ENCODE data around the gene NDOR1. TPM values are rescaled to one million over a fixed set of nuclear protein-coding genes. Genes with fewer than 3 reads are reported as not detected.

The NDOR1 gene
- total and polyA plus RNA-seq, 2 of the 8 experiments (the other 6 are each of a cell fraction or from before 2014, with no cell fraction given): 25.7 to 32.3 TPM

- CTCF ChIA-PET (ENCODE audit: partially characterized antibody): interaction anchor here (1.7 to 14.0 kb wide), 5 partner anchors 11 to 76 kb away, joined by 6 to 204 read pairs (median 16); partner anchors contain the start of genes CYSRT1, NDOR1, RNF208 and RNF224
- TF ChIP-seq CEBPB (IDR thresholded peaks at IDR 0.05; ENCODE audit: low read depth, low read length) (no peak), GTF2F1 (IDR thresholded peaks at IDR 0.05; ENCODE audit: borderline replicate concordance, low read depth, low read length) (no peak), USF2 (IDR thresholded peaks at IDR 0.05; ENCODE audit: low read length) (no peak), POU5F1 (IDR thresholded peaks at IDR 0.05; ENCODE audit: low read depth, low read length) (no peak), ATF3 (IDR thresholded peaks at IDR 0.05; ENCODE audit: insufficient read depth, low read depth, low read length) (no peak), NANOG (IDR thresholded peaks at IDR 0.05; ENCODE audit: insufficient read depth, low read depth, low read length, poor library complexity, severe bottlenecking) (no peak), HDAC6 (IDR thresholded peaks at IDR 0.05; ENCODE audit: low read depth, low read length) (no peak), RFX5 (IDR thresholded peaks at IDR 0.05; ENCODE audit: borderline replicate concordance, low read depth, low read length) (no peak), ATF2 (IDR thresholded peaks at IDR 0.05; ENCODE audit: low read length) (no peak), BACH1 (IDR thresholded peaks at IDR 0.05; ENCODE audit: low read length) (no peak)
These were observed 11.7 kb upstream of the NDOR1 start for GRCh38 chr9:137193771-137194170.

More at GRCh38 chr9:137193771-137194170, 11.7 kb upstream of the NDOR1 start:
- H3K14ac ChIP-seq (ENCODE audit: insufficient read length): no peak overlapping the region
- H4K5ac ChIP-seq (ENCODE audit: insufficient read length, low read depth, low read length): no peak overlapping the region
- H3K56ac ChIP-seq (replicated peaks; ENCODE audit: insufficient read length, low read depth, low read length): no peak overlapping the region
- H2AK5ac ChIP-seq (ENCODE audit: low read depth, low read length): no peak overlapping the region
- no peak overlapping the region for H2BK20ac ChIP-seq (ENCODE audit: low read length)
- H2BK12ac ChIP-seq (ENCODE audit: low read depth, low read length): no peak overlapping the region
- no peaks in the 10 kb centered on the region for H3K9me3 ChIP-seq (ENCODE audit: insufficient read depth in 2 of 2, low read depth in 1 of 2, low read length in 1 of 2)
- no peak overlapping the region for H3K18ac ChIP-seq (ENCODE audit: extremely low read depth, low read length)
- peaks cover 0 to 26% (median 11%) of the 10 kb centered on the region in 4 experiments; a peak in 6 of 7 replicates for H3K4me1 ChIP-seq (replicated peaks in 1 of 4; ENCODE audit: control insufficient read depth in 3 of 4, insufficient read depth in 4 of 4, low read length in 3 of 4)
- H4K20me1 ChIP-seq (replicated peaks in 1 of 2; ENCODE audit: control insufficient read depth in 1 of 2, insufficient read depth in 2 of 2, low read length in 2 of 2): peaks cover 15 to 33% of the 10 kb centered on the region in 2 experiments
- H2AFZ ChIP-seq (ENCODE audit: low read length): no peak overlapping the region
- H3K23ac ChIP-seq (ENCODE audit: insufficient read length): no peak overlapping the region
- H4K8ac ChIP-seq (ENCODE audit: extremely low read depth, insufficient read depth, low read length): no peak overlapping the region
- H2BK120ac ChIP-seq (replicated peaks; ENCODE audit: low read depth, low read length): no peak overlapping the region
- POLR2A ChIA-PET (ENCODE audit: partially characterized antibody): interaction anchor here (0.9 to 11.0 kb wide), 6 partner anchors 8 to 47 kb away, joined by 3 to 107 read pairs (median 4); partner anchors contain the start of genes NDOR1, TMEM203 and TUBB4B
- 97% methylated on average over 11 of the region's 14 CpGs; no CpG with 5 or more reads in 1 of the 2 experiments for WGBS, 2 experiments (ENCODE audit: extremely low coverage in 1 of 2, insufficient coverage in 1 of 2, insufficient read length in 1 of 2, insufficient replicate concordance in 2 of 2, low coverage in 1 of 2, low lambda C conversion rate in 2 of 2, missing lambda C conversion rate in 1 of 2)
- H3K27me3 ChIP-seq (replicated peaks in 1 of 4; ENCODE audit: control insufficient read depth in 3 of 4, extremely low read depth in 1 of 4, insufficient read depth in 3 of 4, low read length in 3 of 4): no peaks in the 10 kb centered on the region
- H4K91ac ChIP-seq (replicated peaks; ENCODE audit: insufficient read length, low read length): no peak overlapping the region
- DNase-seq (ENCODE audit: low read depth in 1 of 2, low spot score in 2 of 2) (no peak), FAIRE-seq (no peak)
- no peak overlapping the region for H3K4ac ChIP-seq (replicated peaks; ENCODE audit: insufficient read length, low read depth, low read length)
- peaks cover 0 to 4% (median 1%) of the 10 kb centered on the region in 4 experiments; a peak in 2 of 8 replicates for H3K36me3 ChIP-seq (ENCODE audit: control insufficient read depth in 2 of 4, insufficient read depth in 4 of 4, low read length in 3 of 4)
- H3K79me1 ChIP-seq (ENCODE audit: low read depth, low read length): peaks cover 20% of the 10 kb centered on the region
- no peak overlapping the region for H3K27ac ChIP-seq (ENCODE audit: low read depth, low read length)
- no peak overlapping the region for H3K4me3 ChIP-seq (ENCODE audit: extremely low read depth in 1 of 4, insufficient read depth in 2 of 4, low read depth in 3 of 4, low read length in 4 of 4)
- H3K4me2 ChIP-seq (ENCODE audit: insufficient read depth in 1 of 2, low read depth in 2 of 2, low read length in 2 of 2): no peak overlapping the region
- no peak overlapping the region for H2BK15ac ChIP-seq (ENCODE audit: low read length)
- peaks cover 0 to 29% of the 10 kb centered on the region in 2 experiments; a peak in 1 of 4 replicates for H3K79me2 ChIP-seq (ENCODE audit: control insufficient read depth in 1 of 2, insufficient read depth in 2 of 2, low read length in 2 of 2)
- H2BK5ac ChIP-seq (ENCODE audit: low read depth, low read length): peak overlapping the region; percentile 60; the same call in 1 of the 2 replicates
- no peak overlapping the region for H3K9ac ChIP-seq (replicated peaks in 1 of 4; ENCODE audit: extremely low read depth in 1 of 4, low read depth in 3 of 4, low read length in 3 of 4)
- H3K23me2 ChIP-seq (ENCODE audit: low read depth, low read length): peaks cover 2% of the 10 kb centered on the region; the same call in 1 of the 2 replicates

Measured in H1 (cell line).